HepG2 (cell line): ENCODE results near the gene CCDC121. TPM values are rescaled to one million over a fixed set of nuclear protein-coding genes. Genes with fewer than 3 reads are reported as not detected.

ENCODE experiments used
- CENPBD1 ChIP-seq: sonication (generic); formaldehyde crosslinking; IDR thresholded peaks from 2 replicates; pipeline ENCODE4 v1.8.0; 2022; ENCODE audit warnings: missing genetic modification reagents, low read depth, mild to moderate bottlenecking, borderline replicate concordance
- DMTF1 ChIP-seq: sonication (generic); formaldehyde crosslinking; IDR thresholded peaks from 2 replicates; pipeline ENCODE4 v1.4.0; 2020; ENCODE audit warnings: mild to moderate bottlenecking, missing genetic modification reagents
- DPF2 ChIP-seq: sonication (generic); formaldehyde crosslinking; IDR thresholded peaks from 2 replicates; pipeline ENCODE4 v1.4.0; 2020; ENCODE audit warnings: mild to moderate bottlenecking, low read depth, missing genetic modification reagents, borderline replicate concordance
- EP300 ChIP-seq, 3 experiments: sonication (generic) in 1 of 3; formaldehyde crosslinking in 1 of 3; IDR thresholded peaks; 2 replicates each; pipeline versions ENCODE4 v1.5.1 to v1.6.1; 2011 to 2020; ENCODE audit warnings: low read depth in 2 of 3, low read length in 2 of 3, borderline replicate concordance in 1 of 3, improper control_type of control experiment in 1 of 3, mild to moderate bottlenecking in 1 of 3, missing genetic modification reagents in 1 of 3, moderate library complexity in 1 of 3
- GPN1 ChIP-seq: sonication (generic); formaldehyde crosslinking; IDR thresholded peaks from 2 replicates; pipeline ENCODE4 v1.5.1; 2020; ENCODE audit warnings: missing genetic modification reagents, borderline replicate concordance
- HNF4G ChIP-seq, 2 experiments: sonication (generic) in 1 of 2; formaldehyde crosslinking in 1 of 2; IDR thresholded peaks; 2 replicates each; pipeline versions ENCODE4 v1.4.0 to v1.6.1; 2011 to 2020; ENCODE audit warnings: borderline replicate concordance in 2 of 2, low read depth in 2 of 2, mild to moderate bottlenecking in 2 of 2, low read length in 1 of 2, missing genetic modification reagents in 1 of 2, moderate library complexity in 1 of 2
- MAF1 ChIP-seq: sonication (generic); formaldehyde crosslinking; IDR thresholded peaks from 2 replicates; pipeline ENCODE4 v1.5.0; 2020; ENCODE audit warnings: missing genetic modification reagents, borderline replicate concordance
- NRL ChIP-seq: sonication (generic); formaldehyde crosslinking; IDR thresholded peaks from 2 replicates; pipeline ENCODE4 v1.5.0; 2020; ENCODE audit warnings: missing genetic modification reagents, mild to moderate bottlenecking, moderate library complexity, borderline replicate concordance
- PRDM10 ChIP-seq: sonication (generic); formaldehyde crosslinking; IDR thresholded peaks from 2 replicates; pipeline ENCODE4 v1.4.0; 2020; ENCODE audit warnings: low read depth, missing genetic modification reagents
- SP2 ChIP-seq: sonication (generic); formaldehyde crosslinking; IDR thresholded peaks from 2 replicates; pipeline ENCODE4 v1.5.1; 2020; ENCODE audit warnings: mild to moderate bottlenecking, missing genetic modification reagents
- ZFP36L2 ChIP-seq: sonication (generic); formaldehyde crosslinking; IDR thresholded peaks from 2 replicates; pipeline ENCODE4 v1.4.0; 2020; ENCODE audit warnings: missing genetic modification reagents
- ZKSCAN8 ChIP-seq: IDR thresholded peaks from 2 replicates; pipeline ENCODE4 v1.6.1; 2016; ENCODE audit warnings: borderline replicate concordance, missing genetic modification reagents, missing compliant biosample characterization
- ZMYM3 ChIP-seq: sonication (generic); formaldehyde crosslinking; IDR thresholded peaks from 2 replicates; pipeline ENCODE4 v1.5.1; 2020; ENCODE audit warnings: mild to moderate bottlenecking, missing genetic modification reagents
- polyA plus RNA-seq, 8 experiments: library from polyadenylated mRNA; depleted of rRNA in 3 of 8; stranded (reverse) in 7 of 8; unstranded in 1 of 8; fragments of >200 nt; fragmentation: Illumina TruSeq in 4 of 8; extraction: Trizol in 4 of 8; gene quantifications; 2 replicates each; pipeline versions ENCODE4 v1.2.1 to v1.2.3, GENCODE V29; 2011 to 2016; ENCODE audit warnings: low read depth in 4 of 8, missing spikeins in 1 of 8, mixed read lengths in 1 of 8; ENCODE audit not compliant: insufficient read depth in 1 of 8
- total RNA-seq, 5 experiments: library from RNA; depleted of rRNA; stranded (reverse); fragments of >200 nt; fragmentation: Illumina TruSeq; extraction: Trizol; gene quantifications; 2 replicates each; pipeline ENCODE4 v1.2.3, GENCODE V29; 2016; ENCODE audit warnings: low read depth in 1 of 5
- TF ChIP-seq, protein P1 (sequence below), 2 experiments: IDR thresholded peaks; 2 replicates each; pipeline ENCODE4 v1.6.1; 2011 to 2012; ENCODE audit warnings: low read length in 2 of 2, borderline replicate concordance in 1 of 2, low read depth in 1 of 2, mild to moderate bottlenecking in 1 of 2, moderate library complexity in 1 of 2

The CCDC121 gene
- total and polyA plus RNA-seq, 2 of the 13 experiments (the other 11 are each of a cell fraction or from before 2014, with no cell fraction given) = 1.9 to 3.0 TPM

- no peak for TF ChIP-seq HNF4G (IDR thresholded peaks at IDR 0.05; ENCODE audit: borderline replicate concordance, low read depth, low read length)
- no peak for TF ChIP-seq HNF4G (CRISPR knock-in tag; IDR thresholded peaks at IDR 0.05; ENCODE audit: borderline replicate concordance, low read depth)
- TF ChIP-seq DMTF1 (CRISPR knock-in tag) = no peak; the same call in 1 of the 2 replicates
- TF ChIP-seq SP2 (CRISPR knock-in tag) = 0 out of 2 replicates have a peak, but pooled peaks have one; percentile 59
- no peak for TF ChIP-seq MAF1 (CRISPR knock-in tag)
- TF ChIP-seq GPN1 (CRISPR knock-in tag) = no peak
- no peak; the same call in 1 of the 2 replicates for TF ChIP-seq PRDM10 (CRISPR knock-in tag)
- peak; percentile 41; the same call in 1 of the 2 replicates for TF ChIP-seq ZKSCAN8 (CRISPR knock-in tag)
- no peak; a peak in 1 of 4 replicates for TF ChIP-seq EP300 (IDR thresholded peaks at IDR 0.05; ENCODE audit: low read depth in 2 of 2, low read length in 2 of 2)
- TF ChIP-seq EP300 (CRISPR knock-in tag; IDR thresholded peaks at IDR 0.05; ENCODE audit: borderline replicate concordance) = no peak
- no peak for TF ChIP-seq ZMYM3 (CRISPR knock-in tag)
- no peak for TF ChIP-seq CENPBD1 (CRISPR knock-in tag)
- TF ChIP-seq, protein P1, sequence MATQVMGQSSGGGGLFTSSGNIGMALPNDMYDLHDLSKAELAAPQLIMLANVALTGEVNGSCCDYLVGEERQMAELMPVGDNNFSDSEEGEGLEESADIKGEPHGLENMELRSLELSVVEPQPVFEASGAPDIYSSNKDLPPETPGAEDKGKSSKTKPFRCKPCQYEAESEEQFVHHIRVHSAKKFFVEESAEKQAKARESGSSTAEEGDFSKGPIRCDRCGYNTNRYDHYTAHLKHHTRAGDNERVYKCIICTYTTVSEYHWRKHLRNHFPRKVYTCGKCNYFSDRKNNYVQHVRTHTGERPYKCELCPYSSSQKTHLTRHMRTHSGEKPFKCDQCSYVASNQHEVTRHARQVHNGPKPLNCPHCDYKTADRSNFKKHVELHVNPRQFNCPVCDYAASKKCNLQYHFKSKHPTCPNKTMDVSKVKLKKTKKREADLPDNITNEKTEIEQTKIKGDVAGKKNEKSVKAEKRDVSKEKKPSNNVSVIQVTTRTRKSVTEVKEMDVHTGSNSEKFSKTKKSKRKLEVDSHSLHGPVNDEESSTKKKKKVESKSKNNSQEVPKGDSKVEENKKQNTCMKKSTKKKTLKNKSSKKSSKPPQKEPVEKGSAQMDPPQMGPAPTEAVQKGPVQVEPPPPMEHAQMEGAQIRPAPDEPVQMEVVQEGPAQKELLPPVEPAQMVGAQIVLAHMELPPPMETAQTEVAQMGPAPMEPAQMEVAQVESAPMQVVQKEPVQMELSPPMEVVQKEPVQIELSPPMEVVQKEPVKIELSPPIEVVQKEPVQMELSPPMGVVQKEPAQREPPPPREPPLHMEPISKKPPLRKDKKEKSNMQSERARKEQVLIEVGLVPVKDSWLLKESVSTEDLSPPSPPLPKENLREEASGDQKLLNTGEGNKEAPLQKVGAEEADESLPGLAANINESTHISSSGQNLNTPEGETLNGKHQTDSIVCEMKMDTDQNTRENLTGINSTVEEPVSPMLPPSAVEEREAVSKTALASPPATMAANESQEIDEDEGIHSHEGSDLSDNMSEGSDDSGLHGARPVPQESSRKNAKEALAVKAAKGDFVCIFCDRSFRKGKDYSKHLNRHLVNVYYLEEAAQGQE (IDR thresholded peaks at IDR 0.05; ENCODE audit: borderline replicate concordance in 1 of 2, low read depth in 1 of 2, low read length in 2 of 2) = peak in 1 of 2 experiments; percentile 24; a peak in 1 of 4 replicates
- TF ChIP-seq DPF2 (CRISPR knock-in tag) = no peak
- no peak for TF ChIP-seq ZFP36L2 (CRISPR knock-in tag)
- TF ChIP-seq NRL (CRISPR knock-in tag) = no peak; the same call in 1 of the 2 replicates
These were observed 46.0 kb downstream of the CCDC121 start, which contains the start of gene ZNF512 (continued) for GRCh38 chr2:27582695-27583389.
